ENCODE measurements around the gene SCRN2.

DNA sequence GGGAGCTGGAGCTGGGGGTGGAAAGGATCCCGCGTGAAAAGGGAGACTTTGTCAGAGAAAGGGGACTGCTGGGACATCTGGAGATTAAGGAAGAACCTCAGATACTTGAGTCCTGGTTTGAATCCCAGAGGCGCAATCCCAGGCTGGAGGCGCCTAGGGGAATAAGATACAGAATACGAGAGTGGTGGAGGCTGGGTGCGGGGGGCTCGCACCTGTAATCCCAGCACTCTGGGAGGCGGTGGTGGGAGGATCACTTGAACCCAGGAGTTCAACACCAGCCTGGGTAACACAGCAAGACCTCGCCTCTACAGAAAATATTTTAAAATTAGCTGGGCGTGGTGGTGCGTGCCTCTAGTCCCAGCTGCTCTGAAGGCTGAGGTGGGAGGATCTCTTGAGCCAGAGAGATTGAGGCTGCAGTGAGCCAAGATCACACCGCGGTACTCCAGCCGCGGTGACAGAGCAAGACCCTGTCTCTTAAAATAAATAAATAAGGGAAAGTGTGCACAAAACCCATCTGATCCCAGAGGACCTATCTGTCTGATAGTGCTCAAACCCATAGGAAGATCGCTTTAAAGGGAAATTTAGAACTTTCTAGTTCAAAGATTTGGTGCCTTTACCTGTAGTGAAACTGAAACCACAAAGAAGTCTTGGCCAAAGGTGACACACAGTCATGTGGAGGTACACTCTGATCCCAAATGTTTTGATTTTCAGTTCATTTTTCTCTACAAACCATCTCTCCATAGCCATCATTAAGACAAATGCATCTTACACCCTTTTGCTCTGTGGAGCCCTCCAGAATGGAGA is 617 bp upstream of the SCRN2 start:
- TF ChIP-seq, protein P1, sequence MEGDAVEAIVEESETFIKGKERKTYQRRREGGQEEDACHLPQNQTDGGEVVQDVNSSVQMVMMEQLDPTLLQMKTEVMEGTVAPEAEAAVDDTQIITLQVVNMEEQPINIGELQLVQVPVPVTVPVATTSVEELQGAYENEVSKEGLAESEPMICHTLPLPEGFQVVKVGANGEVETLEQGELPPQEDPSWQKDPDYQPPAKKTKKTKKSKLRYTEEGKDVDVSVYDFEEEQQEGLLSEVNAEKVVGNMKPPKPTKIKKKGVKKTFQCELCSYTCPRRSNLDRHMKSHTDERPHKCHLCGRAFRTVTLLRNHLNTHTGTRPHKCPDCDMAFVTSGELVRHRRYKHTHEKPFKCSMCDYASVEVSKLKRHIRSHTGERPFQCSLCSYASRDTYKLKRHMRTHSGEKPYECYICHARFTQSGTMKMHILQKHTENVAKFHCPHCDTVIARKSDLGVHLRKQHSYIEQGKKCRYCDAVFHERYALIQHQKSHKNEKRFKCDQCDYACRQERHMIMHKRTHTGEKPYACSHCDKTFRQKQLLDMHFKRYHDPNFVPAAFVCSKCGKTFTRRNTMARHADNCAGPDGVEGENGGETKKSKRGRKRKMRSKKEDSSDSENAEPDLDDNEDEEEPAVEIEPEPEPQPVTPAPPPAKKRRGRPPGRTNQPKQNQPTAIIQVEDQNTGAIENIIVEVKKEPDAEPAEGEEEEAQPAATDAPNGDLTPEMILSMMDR (IDR thresholded peaks at IDR 0.05; ENCODE audit: control extremely low read depth in 1 of 3, insufficient read depth in 1 of 3, low read depth in 1 of 3, low read length in 3 of 3) = no peak
- TF ChIP-seq KDM1A (IDR thresholded peaks at IDR 0.05; ENCODE audit: borderline replicate concordance, low read length) (no peak), EGR1 (IDR thresholded peaks at IDR 0.05; ENCODE audit: borderline replicate concordance, low read depth, low read length) (no peak), TEAD4 (IDR thresholded peaks at IDR 0.05; ENCODE audit: low read depth, low read length) (no peak), CREB1 (IDR thresholded peaks at IDR 0.05) (no peak), POLR2A (IDR thresholded peaks at IDR 0.05; ENCODE audit: control extremely low read depth in 1 of 2, low read depth in 2 of 2, low read length in 2 of 2) (no peak), KDM4A (IDR thresholded peaks at IDR 0.05; ENCODE audit: low read depth, low read length, severe bottlenecking) (no peak)
- TF ChIP-seq, protein P2, sequence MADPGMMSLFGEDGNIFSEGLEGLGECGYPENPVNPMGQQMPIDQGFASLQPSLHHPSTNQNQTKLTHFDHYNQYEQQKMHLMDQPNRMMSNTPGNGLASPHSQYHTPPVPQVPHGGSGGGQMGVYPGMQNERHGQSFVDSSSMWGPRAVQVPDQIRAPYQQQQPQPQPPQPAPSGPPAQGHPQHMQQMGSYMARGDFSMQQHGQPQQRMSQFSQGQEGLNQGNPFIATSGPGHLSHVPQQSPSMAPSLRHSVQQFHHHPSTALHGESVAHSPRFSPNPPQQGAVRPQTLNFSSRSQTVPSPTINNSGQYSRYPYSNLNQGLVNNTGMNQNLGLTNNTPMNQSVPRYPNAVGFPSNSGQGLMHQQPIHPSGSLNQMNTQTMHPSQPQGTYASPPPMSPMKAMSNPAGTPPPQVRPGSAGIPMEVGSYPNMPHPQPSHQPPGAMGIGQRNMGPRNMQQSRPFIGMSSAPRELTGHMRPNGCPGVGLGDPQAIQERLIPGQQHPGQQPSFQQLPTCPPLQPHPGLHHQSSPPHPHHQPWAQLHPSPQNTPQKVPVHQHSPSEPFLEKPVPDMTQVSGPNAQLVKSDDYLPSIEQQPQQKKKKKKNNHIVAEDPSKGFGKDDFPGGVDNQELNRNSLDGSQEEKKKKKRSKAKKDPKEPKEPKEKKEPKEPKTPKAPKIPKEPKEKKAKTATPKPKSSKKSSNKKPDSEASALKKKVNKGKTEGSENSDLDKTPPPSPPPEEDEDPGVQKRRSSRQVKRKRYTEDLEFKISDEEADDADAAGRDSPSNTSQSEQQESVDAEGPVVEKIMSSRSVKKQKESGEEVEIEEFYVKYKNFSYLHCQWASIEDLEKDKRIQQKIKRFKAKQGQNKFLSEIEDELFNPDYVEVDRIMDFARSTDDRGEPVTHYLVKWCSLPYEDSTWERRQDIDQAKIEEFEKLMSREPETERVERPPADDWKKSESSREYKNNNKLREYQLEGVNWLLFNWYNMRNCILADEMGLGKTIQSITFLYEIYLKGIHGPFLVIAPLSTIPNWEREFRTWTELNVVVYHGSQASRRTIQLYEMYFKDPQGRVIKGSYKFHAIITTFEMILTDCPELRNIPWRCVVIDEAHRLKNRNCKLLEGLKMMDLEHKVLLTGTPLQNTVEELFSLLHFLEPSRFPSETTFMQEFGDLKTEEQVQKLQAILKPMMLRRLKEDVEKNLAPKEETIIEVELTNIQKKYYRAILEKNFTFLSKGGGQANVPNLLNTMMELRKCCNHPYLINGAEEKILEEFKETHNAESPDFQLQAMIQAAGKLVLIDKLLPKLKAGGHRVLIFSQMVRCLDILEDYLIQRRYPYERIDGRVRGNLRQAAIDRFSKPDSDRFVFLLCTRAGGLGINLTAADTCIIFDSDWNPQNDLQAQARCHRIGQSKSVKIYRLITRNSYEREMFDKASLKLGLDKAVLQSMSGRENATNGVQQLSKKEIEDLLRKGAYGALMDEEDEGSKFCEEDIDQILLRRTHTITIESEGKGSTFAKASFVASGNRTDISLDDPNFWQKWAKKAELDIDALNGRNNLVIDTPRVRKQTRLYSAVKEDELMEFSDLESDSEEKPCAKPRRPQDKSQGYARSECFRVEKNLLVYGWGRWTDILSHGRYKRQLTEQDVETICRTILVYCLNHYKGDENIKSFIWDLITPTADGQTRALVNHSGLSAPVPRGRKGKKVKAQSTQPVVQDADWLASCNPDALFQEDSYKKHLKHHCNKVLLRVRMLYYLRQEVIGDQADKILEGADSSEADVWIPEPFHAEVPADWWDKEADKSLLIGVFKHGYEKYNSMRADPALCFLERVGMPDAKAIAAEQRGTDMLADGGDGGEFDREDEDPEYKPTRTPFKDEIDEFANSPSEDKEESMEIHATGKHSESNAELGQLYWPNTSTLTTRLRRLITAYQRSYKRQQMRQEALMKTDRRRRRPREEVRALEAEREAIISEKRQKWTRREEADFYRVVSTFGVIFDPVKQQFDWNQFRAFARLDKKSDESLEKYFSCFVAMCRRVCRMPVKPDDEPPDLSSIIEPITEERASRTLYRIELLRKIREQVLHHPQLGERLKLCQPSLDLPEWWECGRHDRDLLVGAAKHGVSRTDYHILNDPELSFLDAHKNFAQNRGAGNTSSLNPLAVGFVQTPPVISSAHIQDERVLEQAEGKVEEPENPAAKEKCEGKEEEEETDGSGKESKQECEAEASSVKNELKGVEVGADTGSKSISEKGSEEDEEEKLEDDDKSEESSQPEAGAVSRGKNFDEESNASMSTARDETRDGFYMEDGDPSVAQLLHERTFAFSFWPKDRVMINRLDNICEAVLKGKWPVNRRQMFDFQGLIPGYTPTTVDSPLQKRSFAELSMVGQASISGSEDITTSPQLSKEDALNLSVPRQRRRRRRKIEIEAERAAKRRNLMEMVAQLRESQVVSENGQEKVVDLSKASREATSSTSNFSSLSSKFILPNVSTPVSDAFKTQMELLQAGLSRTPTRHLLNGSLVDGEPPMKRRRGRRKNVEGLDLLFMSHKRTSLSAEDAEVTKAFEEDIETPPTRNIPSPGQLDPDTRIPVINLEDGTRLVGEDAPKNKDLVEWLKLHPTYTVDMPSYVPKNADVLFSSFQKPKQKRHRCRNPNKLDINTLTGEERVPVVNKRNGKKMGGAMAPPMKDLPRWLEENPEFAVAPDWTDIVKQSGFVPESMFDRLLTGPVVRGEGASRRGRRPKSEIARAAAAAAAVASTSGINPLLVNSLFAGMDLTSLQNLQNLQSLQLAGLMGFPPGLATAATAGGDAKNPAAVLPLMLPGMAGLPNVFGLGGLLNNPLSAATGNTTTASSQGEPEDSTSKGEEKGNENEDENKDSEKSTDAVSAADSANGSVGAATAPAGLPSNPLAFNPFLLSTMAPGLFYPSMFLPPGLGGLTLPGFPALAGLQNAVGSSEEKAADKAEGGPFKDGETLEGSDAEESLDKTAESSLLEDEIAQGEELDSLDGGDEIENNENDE (IDR thresholded peaks at IDR 0.05; ENCODE audit: insufficient replicate concordance, low read length) = no peak

Data from H1 (cell line).